K562 (cell line): ENCODE measurements around the gene WDR70. TPM values are rescaled to one million over a fixed set of nuclear protein-coding genes. Genes with fewer than 3 reads are reported as not detected.

Experiments
- ATAC-seq: fragments of 200-7000 bp; cut with Tn5 transposase; 3 replicates; pipeline ENCODE4 v1.9.1; 2020; ENCODE audit warnings: moderate library complexity
- BruUV-seq: library from RNA; stranded (reverse); fragments of 400-500 nt; replicated peaks from 2 replicates; lab custom pipeline; 2021; lab: Mats Ljungman, UMichigan
- CTCF ChIA-PET: fragments of 300-600 bp; formaldehyde crosslinking; extraction: SDS; loops from one replicate; lab custom pipeline; 2021; ENCODE audit warnings: low intra/inter-chr PET ratio; lab: Yijun Ruan, JAX
- POLR2A ChIA-PET: fragments of 300-600, 350-650 bp; sonication (Branson Sonifier 250); formaldehyde crosslinking; extraction: SDS; loops from one replicate; lab custom pipeline; 2021; ENCODE audit warnings: antibody characterized with exemption, inconsistent platforms; lab: Yijun Ruan, JAX
- DNase-seq, 4 experiments: peaks; one replicate each; pipeline versions ENCODE4 v3.0.0 to v3.0.0-alpha.2; 2011 to 2018; ENCODE audit warnings: low spot score in 3 of 4, mixed read lengths in 3 of 4; ENCODE audit errors: extremely low read depth in 1 of 4
- FAIRE-seq: peaks from 2 replicates; lab custom pipeline; 2011; peaks lifted over from hg19 to GRCh38; lab: Jason Lieb, UNC
- H2AFZ ChIP-seq: 2 replicates; pipeline ENCODE4 v1.6.0; 2011; ENCODE audit warnings: low read depth, low read length, control low read depth, inconsistent platforms
- H3K27ac ChIP-seq: fragments of 200-600 bp; 3 replicates; pipeline ENCODE4 v1.8.0; 2011; ENCODE audit warnings: low read depth, mild to moderate bottlenecking, control low read depth, inconsistent platforms, low read length, moderate library complexity, mixed read lengths; ENCODE audit errors: extremely low read depth
- H3K27me3 ChIP-seq, 2 experiments: fragments of 300-600 bp in 1 of 2; 2 replicates in 1 of 2; 3 replicates in 1 of 2; pipeline versions ENCODE4 v1.6.0 to v1.8.0; 2011; ENCODE audit warnings: inconsistent platforms in 2 of 2, low read length in 2 of 2, mild to moderate bottlenecking in 1 of 2, mixed read lengths in 1 of 2, moderate library complexity in 1 of 2; ENCODE audit not compliant: control insufficient read depth in 2 of 2, insufficient read depth in 2 of 2
- H3K36me3 ChIP-seq: fragments of 300-600 bp; 3 replicates; pipeline ENCODE4 v1.8.0; 2011; ENCODE audit warnings: mild to moderate bottlenecking, low read length, inconsistent platforms; ENCODE audit not compliant: control insufficient read depth, insufficient read depth
- H3K4me1 ChIP-seq, 2 experiments: fragments of 200-600 bp in 1 of 2; replicated peaks in 1 of 2; 2 replicates in 1 of 2; 3 replicates in 1 of 2; pipeline versions ENCODE4 v1.5.1 to v1.8.0; 2011; ENCODE audit warnings: inconsistent platforms in 2 of 2, low read length in 2 of 2, mild to moderate bottlenecking in 1 of 2, mixed read lengths in 1 of 2, moderate library complexity in 1 of 2; ENCODE audit not compliant: control insufficient read depth in 2 of 2, insufficient read depth in 2 of 2
- H3K4me2 ChIP-seq: 2 replicates; pipeline ENCODE4 v1.6.1; 2011; ENCODE audit warnings: low read length, control low read depth, inconsistent platforms, mixed read lengths; ENCODE audit not compliant: insufficient read depth
- H3K4me3 ChIP-seq: fragments of 200-600 bp; sonication (generic), shearing (Covaris generic); 2 replicates; pipeline ENCODE4 v1.5.1; 2016; ENCODE audit warnings: control low read depth, inconsistent platforms
- H3K79me2 ChIP-seq: fragments of 200-600 bp; 3 replicates; pipeline ENCODE4 v1.8.0; 2011; ENCODE audit warnings: low read length, inconsistent platforms; ENCODE audit not compliant: control insufficient read depth, insufficient read depth
- H3K9ac ChIP-seq, 2 experiments: 2 replicates each; pipeline versions ENCODE4 v1.6.0 to v1.6.1; 2011; ENCODE audit warnings: low read depth in 2 of 2, low read length in 2 of 2, control low read depth in 1 of 2, inconsistent platforms in 1 of 2, mild to moderate bottlenecking in 1 of 2, mixed read lengths in 1 of 2; ENCODE audit not compliant: insufficient read depth in 1 of 2
- H3K9me1 ChIP-seq: one replicate; pipeline ENCODE4 v1.6.0; 2011; ENCODE audit warnings: inconsistent platforms, mild to moderate bottlenecking, low read length, moderate library complexity; ENCODE audit not compliant: control insufficient read depth, insufficient read depth
- H3K9me3 ChIP-seq: replicated peaks from 2 replicates; pipeline ENCODE4 v1.5.1; 2011; ENCODE audit warnings: low read depth, low read length, inconsistent platforms; ENCODE audit not compliant: control insufficient read depth, insufficient read depth
- H4K20me1 ChIP-seq: replicated peaks from 2 replicates; pipeline ENCODE4 v1.6.1; 2011; ENCODE audit warnings: low read length, inconsistent platforms, mixed read lengths; ENCODE audit not compliant: control insufficient read depth, insufficient read depth
- CHAMP1 ChIP-seq: fragments of 450-650 bp; IDR thresholded peaks from 2 replicates; pipeline ENCODE4 v1.6.1; 2016; ENCODE audit warnings: mild to moderate bottlenecking
- ELF4 ChIP-seq: fragments of 450-650 bp; formaldehyde crosslinking; IDR thresholded peaks from 2 replicates; pipeline ENCODE4 v1.4.0; 2022; ENCODE audit warnings: missing genetic modification characterization
- EP300 ChIP-seq: IDR thresholded peaks from 2 replicates; pipeline ENCODE4 v1.6.1; 2012; ENCODE audit warnings: low read length, improper control_type of control experiment
- KLF13 ChIP-seq: fragments of 450-650 bp; IDR thresholded peaks from 2 replicates; pipeline ENCODE4 v1.6.1; 2016; ENCODE audit warnings: missing genetic modification characterization, low read depth, mild to moderate bottlenecking, missing compliant biosample characterization, moderate library complexity, borderline replicate concordance
- MTA2 ChIP-seq: fragments of 450-650 bp; IDR thresholded peaks from 2 replicates; pipeline ENCODE4 v1.6.1; 2016; ENCODE audit warnings: low read depth
- NR2F6 ChIP-seq: fragments of 450-650 bp; formaldehyde crosslinking; IDR thresholded peaks from 2 replicates; pipeline ENCODE4 v1.4.0; 2020; ENCODE audit warnings: mild to moderate bottlenecking
- PCBP2 ChIP-seq: fragments of 200-400 bp; formaldehyde crosslinking; IDR thresholded peaks from 2 replicates; pipeline ENCODE4 v1.6.1; 2018; ENCODE audit warnings: low read length, low read depth, mild to moderate bottlenecking, moderate library complexity; ENCODE audit not compliant: poor library complexity, severe bottlenecking
- TBL1XR1 ChIP-seq, 2 experiments: IDR thresholded peaks; 2 replicates each; pipeline ENCODE4 v1.6.1; 2012; ENCODE audit warnings: improper control_type of control experiment in 2 of 2, low read length in 2 of 2, mild to moderate bottlenecking in 1 of 2
- XRCC3 ChIP-seq: fragments of 450-650 bp; IDR thresholded peaks from 2 replicates; pipeline ENCODE4 v1.6.1; 2017; ENCODE audit warnings: mild to moderate bottlenecking, moderate library complexity
- ZNF174 ChIP-seq: fragments of 250-450 bp; sonication (Bioruptor Pico); IDR thresholded peaks from 2 replicates; pipeline ENCODE4 v1.4.0; 2020; ENCODE audit warnings: mild to moderate bottlenecking
- ZNF551 ChIP-seq: fragments of 250-450 bp; sonication (Bioruptor Pico); IDR thresholded peaks from 2 replicates; pipeline ENCODE4 v1.5.0; 2021; ENCODE audit warnings: mild to moderate bottlenecking, moderate library complexity
- in situ Hi-C: fragments of 300-500 bp; cut with MboI; formaldehyde crosslinking; loops from 4 replicates; pipeline ENCODE4 v1.15.0; 2018; ENCODE audit warnings: inconsistent platforms, mixed read lengths
- intact Hi-C: fragments of 100-400 bp; cut with micrococcal nuclease; formaldehyde crosslinking; loops from 2 replicates; pipeline ENCODE4 v1.14.2; 2022
- polyA plus RNA-seq, 8 experiments: library from polyadenylated mRNA; depleted of rRNA in 4 of 8; stranded (reverse) in 5 of 8; unstranded in 3 of 8; fragments of >200 nt; fragmentation: Nextera tagmentation in 2 of 8; fragmentation: Illumina TruSeq in 1 of 8; extraction: Ambion mirVana in 2 of 8; extraction: Trizol in 1 of 8; gene quantifications; 2 replicates each; pipeline versions ENCODE4 v1.2.1 to v1.2.3, GENCODE V29; 2011 to 2014; ENCODE audit warnings: inconsistent platforms in 1 of 8, missing spikeins in 1 of 8
- total RNA-seq, 7 experiments: library from RNA; depleted of rRNA in 6 of 7; stranded (reverse); fragments of >200 nt in 6 of 7; fragmentation: Illumina TruSeq in 2 of 7; extraction: Trizol in 2 of 7; gene quantifications; 2 replicates each; pipeline versions ENCODE4 v1.2.1 to v1.2.3, GENCODE V29; 2011 to 2021; ENCODE audit warnings: low replicate concordance in 1 of 7
- TF ChIP-seq, protein P1 (sequence below): sonication (generic); formaldehyde crosslinking; IDR thresholded peaks from 2 replicates; pipeline ENCODE4 v1.8.1; 2023; ENCODE audit warnings: mild to moderate bottlenecking, missing genetic modification reagents

The WDR70 gene
- total and polyA plus RNA-seq, 9 of the 15 experiments (the other 6 are each of a cell fraction or from before 2014, with no cell fraction given), result 16.8 to 46.6 (median 38.8) TPM

DNA sequence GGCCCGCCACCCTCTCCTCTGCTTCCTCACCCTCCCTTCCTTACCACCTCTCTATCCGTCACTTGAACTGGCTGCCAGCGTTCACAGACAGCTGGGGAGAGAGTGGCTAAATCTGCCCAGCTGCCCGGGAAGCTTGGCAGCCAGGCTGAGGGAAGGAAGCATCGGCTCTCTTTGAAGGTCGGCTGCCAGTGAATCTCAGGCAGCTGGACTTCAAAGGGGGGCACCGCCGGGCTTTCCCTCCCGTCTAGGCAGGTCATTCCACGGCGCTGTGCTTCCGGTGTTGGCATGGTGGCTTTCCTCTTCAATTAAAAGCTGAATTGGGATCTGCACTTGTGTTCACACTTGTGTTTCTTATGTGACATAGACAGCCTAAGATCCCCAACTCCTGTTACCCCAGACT is 286.8 kb downstream of the WDR70 start (continued):
- TF ChIP-seq XRCC3, result no peak
- no peak for TF ChIP-seq NR2F6 (CRISPR knock-in tag)
- TF ChIP-seq KLF13 (tag), result no peak
- no peak for TF ChIP-seq PCBP2
- no peak for TF ChIP-seq TBL1XR1 (IDR thresholded peaks at IDR 0.05; ENCODE audit: low read length in 2 of 2)
- no peak for TF ChIP-seq ZNF551 (CRISPR knock-in tag)

DNA sequence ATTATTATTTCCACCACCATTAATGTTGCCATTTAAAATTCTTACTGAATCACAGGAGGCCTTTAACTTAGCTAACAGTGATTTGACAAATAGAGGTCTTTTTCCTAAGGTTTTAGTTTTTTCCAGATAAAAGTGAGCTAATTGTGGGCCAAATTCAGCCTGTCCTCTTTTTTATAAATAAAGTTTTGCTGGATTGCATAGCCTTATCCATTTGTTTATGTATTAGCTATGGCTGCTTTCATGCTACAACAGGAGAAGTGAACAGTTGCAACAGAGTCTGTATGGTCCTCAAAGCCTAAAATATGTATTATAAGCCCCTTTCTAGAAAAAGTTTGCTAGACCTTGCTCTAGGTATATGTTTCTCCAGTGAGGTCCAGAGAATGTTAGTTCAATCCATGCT is 288.3 kb downstream of the WDR70 start:
- BruUV-seq, result no TSS peak
- TF ChIP-seq MTA2, result no peak
- TF ChIP-seq CHAMP1, result no peak
- no peak for TF ChIP-seq ELF4 (CRISPR knock-in tag)
- TF ChIP-seq EP300, result no peak
- TF ChIP-seq, protein P1, sequence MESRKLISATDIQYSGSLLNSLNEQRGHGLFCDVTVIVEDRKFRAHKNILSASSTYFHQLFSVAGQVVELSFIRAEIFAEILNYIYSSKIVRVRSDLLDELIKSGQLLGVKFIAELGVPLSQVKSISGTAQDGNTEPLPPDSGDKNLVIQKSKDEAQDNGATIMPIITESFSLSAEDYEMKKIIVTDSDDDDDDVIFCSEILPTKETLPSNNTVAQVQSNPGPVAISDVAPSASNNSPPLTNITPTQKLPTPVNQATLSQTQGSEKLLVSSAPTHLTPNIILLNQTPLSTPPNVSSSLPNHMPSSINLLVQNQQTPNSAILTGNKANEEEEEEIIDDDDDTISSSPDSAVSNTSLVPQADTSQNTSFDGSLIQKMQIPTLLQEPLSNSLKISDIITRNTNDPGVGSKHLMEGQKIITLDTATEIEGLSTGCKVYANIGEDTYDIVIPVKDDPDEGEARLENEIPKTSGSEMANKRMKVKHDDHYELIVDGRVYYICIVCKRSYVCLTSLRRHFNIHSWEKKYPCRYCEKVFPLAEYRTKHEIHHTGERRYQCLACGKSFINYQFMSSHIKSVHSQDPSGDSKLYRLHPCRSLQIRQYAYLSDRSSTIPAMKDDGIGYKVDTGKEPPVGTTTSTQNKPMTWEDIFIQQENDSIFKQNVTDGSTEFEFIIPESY (CRISPR knock-in tag), result no peak
- TF ChIP-seq ZNF174 (CRISPR knock-in tag), result no peak

More for the DNA sequence above, 288.3 kb downstream of the WDR70 start:
- no peak for DNase-seq
- ChIA-PET CTCF (no interaction called here), POLR2A (no interaction called here)
- ATAC-seq, result no peak
- no peak overlapping the region for H3K9ac ChIP-seq
- intact Hi-C loops, result no loop called here
- H3K9me1 ChIP-seq, result no peaks in the 10 kb centered on the region
- no peaks in the 10 kb centered on the region for H3K79me2 ChIP-seq
- no peak overlapping the region for H3K4me2 ChIP-seq
- in situ Hi-C loops, result no loop called here
- H3K27me3 ChIP-seq, result no peaks in the 10 kb centered on the region
- H4K20me1 ChIP-seq, result no peaks in the 10 kb centered on the region; the same call in 1 of the 2 replicates
- no peak overlapping the region for H3K27ac ChIP-seq
- no peak overlapping the region for H2AFZ ChIP-seq
- H3K9me3 ChIP-seq, result no peaks in the 10 kb centered on the region
- FAIRE-seq, result no peak
- peaks cover 2 to 19% of the 10 kb centered on the region in 2 experiments; a peak in 4 of 5 replicates for H3K4me1 ChIP-seq
- H3K36me3 ChIP-seq, result no peaks in the 10 kb centered on the region
- H3K4me3 ChIP-seq, result no peak overlapping the region
